GM21619 (cell line): ENCODE measurements around the gene JAM3.
"Not testable (repeated sequence)": the region's sequence is repeated elsewhere in the genome, so short reads cannot be mapped to it uniquely, and the experiment has no call there.

Experiments used
- ATAC-seq: cut with Tn5 transposase; IDR thresholded peaks from one replicate; pipeline ENCODE4 v1.9.1; 2021; ENCODE audit not compliant: unreplicated experiment

Gene JAM3

GRCh38 chr11:134062265-134063123, 6.4 kb upstream of the JAM3 start:
- ATAC-seq, result no peak

GRCh38 chr11:134063124-134063495, 5.8 kb upstream of the JAM3 start:
- no peak for ATAC-seq

DNA sequence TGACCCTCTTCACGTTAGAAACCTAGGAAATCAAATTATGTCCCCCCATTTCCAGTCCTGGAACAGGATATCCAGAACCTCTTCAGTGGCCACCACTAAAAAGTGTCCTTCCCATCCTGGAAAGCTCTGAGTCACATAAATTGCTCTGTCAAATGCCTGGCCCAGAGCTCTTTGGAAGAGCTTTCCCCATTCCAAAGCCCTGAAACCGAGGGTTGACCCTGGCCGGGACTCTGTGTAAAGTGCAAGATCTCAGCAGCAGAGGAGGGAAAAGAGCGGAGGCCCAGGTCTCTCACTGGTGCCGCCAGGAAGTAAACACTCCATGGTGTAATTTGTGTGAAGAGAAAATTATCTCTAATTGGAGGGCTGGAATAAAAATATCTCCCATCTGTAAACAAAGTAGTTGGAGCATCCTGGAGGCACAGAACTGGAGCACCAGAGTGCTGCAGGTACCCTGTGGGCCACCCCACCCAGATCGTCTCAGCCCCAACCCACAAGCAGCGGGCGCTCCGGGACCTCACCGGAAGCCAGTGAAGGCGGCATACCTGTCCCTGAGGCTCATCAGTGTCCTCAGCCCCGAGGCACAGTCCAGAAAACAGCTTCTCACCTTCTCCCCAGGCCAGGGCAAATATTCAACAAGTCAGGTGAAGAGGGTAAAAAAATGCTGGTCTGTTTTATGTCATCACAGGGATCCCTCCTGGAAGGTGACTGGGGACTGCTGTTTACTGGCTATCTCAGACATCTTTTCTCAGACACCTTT, 4.7 kb upstream of the JAM3 start:
- ATAC-seq, result no peak

DNA sequence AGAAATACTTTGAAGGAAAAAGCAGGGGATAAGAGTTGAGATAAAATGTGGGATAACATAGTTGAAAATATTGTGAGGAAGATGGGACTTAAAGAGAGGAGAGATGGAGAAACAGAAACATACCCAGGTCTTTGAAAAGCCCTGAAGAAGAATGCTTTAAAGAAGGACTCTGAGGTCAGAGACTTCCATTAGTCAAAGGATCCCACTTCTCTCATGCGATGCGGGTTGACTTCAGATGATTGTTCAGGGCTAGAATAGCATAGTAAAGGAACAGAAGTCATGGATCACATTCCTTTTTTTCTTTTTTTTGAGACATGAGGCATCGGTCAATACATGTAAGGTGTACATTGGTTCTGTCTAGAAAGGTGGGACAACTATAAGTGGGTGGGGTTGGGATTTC, 3.5 kb upstream of the JAM3 start:
- no peak for ATAC-seq

DNA sequence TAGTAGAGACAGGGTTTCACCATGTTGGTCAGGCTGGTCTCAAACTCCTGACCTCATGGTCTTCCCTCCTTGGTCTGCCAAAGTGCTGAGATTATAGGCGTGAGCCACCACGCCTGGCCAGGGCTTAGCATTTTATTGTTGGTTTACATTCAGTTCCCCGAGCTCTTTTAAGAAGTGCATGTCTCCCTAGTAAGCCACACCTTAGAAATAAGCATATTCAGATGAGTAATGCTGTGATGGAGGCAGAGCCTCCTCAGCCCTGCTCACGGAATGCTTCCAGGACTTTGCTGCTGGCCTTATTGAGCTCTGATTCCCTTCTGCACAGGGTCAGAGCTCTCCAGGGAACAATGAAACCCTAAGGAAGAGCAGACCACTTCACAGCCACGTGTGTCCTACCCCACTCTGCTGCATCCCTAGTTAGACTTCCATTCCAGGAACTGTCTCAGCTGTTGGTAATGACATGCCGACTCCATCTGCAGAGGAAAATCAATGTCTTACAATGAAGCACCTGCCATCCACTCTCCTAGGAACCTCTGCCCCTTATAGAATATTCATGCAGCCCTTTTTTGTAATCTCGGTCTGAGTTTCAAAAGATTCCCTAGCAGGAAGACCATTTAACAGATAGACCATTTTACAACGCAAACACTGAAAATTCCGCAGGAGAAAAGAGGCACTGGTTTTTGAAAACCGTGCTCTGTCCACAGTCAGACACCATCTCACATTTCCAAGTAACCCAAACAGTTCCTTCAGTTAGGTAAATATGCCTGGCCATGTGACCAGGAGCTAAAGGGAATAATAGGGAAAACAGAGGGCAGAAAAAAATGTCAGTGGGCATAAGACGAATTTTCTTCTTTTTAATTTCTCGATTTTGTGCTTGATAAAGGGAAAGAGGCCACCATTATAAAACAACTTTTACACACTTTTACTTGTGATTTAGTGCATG, 1.7 kb upstream of the JAM3 start:
- ATAC-seq, result no peak

DNA sequence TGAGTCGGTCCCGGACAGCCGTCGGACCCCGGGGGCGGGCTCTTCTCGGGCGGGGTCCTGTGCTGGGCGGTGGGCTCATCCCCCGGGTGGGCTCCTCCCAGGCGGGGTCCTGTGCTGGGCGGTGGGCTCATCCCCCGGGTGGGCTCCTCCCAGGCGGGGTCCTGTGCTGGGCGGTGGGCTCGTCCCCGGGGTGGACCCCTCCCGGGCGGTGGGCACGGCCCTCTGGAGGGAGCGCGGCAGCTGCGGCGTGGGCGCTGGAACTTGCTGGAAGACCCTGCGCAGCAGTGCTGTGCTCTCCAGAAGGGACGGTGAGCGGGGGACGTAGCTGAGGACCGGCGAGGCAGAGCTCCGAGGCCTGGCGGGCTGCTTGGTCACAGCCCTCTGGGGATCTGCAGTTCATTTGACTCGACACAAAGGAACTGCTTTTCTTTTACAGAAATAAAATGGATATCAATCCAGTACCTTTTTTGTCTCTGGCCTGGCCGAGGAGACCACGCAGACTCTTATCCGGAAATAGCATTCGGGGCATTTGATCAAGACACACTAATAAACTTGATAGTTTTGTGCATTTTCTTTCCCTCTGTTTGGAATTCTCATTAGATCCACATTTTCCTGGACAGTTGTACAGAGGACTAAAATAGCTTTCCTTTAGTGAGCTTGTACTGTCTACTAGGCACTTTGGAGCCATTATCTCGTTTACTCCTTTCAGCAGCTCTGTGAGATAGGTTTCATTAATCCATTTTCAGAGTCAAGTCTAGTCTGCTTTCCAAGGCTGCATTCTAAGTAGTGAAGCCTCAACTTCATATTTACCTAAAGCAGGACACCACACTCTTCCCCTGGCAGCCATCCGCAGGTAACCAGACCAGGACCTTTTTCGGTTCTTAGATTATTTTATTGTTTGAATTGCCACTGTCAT, 812 bp downstream of the JAM3 start:
- no peak for ATAC-seq

- no peak for ATAC-seq
These were observed 1.5 kb downstream of the JAM3 start for GRCh38 chr11:134070342-134070845.

GRCh38 chr11:134071306-134071705, 2.4 kb downstream of the JAM3 start:
- ATAC-seq, result no peak

GRCh38 chr11:134071766-134072402, 3.0 kb downstream of the JAM3 start:
- no peak for ATAC-seq

DNA sequence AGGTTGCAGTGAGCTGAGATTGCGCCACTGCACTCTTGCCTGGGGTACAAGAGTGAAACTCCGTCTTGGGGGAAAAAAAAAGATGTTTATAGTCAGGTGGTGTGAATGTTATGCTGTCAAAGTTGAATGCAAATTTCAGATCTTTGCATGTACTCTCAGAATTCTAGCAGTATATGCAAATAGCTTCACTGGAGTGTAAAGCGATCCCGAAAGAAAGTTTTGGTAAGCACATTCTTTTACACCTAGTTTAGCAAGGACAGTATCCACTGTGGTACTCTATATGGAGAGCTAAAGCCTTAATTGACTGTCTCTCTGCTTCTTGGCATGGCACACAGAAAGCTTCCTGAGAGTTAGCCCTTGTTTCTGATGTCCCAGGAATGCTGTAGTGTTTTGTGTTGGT, 4.0 kb downstream of the JAM3 start:
- ATAC-seq, result peak; percentile 74

DNA sequence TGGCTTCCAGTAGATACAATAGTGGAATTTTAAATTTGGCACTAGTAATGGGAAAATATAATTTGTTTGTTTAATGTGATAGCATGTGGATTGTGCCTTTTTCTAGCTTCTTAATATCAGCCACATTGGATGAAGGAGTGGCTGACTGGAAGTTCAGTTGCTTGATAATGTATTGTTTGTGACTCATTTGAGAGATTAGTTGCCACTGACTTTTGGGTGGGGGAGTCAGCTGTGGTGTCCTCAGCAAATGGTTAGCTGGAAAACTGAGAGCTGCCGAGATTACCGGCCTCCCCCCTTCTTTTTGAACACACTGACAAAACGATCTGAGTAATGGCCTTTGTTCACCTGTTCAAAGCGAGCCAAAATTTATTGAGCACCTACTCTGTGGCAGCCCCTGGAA, 5.5 kb downstream of the JAM3 start:
- no peak for ATAC-seq

GRCh38 chr11:134074766-134075165, 5.9 kb downstream of the JAM3 start:
- no peak for ATAC-seq

DNA sequence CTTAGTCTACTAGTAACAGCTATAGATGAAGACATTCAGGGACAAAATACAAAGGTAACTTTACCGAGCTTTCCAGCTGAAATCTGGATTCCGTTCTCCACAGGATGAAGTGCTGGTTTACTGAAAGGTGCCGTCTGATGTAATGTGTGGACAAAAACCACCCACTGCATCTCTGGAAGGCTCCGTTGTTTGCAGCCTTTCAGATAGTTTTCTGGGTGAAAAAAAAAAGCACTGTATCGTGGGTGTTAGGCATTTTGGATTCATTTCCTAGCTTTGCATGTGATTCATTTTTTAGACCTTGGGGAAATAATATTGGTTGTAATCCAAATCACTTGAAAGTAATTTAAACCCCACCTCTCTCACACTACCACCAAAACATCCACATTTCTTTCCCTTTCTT, 10.4 kb downstream of the JAM3 start:
- no peak for ATAC-seq

DNA sequence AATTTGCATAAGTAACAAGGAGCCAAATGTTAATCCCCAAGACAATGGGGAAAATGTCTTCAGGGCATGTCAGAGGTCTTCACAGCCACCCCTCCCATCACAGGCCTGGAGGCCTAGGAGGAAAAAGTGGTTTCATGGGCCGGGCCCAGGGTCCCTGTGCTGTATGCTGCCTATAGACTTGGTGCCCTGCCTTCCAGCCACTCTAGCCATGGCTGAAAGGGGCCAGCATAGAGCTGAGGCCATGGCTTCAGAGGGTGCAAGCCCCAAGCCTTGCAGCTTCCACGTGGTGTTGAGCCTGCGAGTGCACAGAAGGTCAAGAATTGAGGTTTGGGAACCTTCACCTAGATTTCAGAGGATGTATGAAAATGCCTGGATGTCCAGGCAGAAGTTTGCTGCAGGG, 12.4 kb downstream of the JAM3 start:
- ATAC-seq, result not testable (repeated sequence)

GRCh38 chr11:134082990-134083389, 14.1 kb downstream of the JAM3 start:
- no peak for ATAC-seq

GRCh38 chr11:134086376-134086775, 17.5 kb downstream of the JAM3 start:
- ATAC-seq, result no peak

DNA sequence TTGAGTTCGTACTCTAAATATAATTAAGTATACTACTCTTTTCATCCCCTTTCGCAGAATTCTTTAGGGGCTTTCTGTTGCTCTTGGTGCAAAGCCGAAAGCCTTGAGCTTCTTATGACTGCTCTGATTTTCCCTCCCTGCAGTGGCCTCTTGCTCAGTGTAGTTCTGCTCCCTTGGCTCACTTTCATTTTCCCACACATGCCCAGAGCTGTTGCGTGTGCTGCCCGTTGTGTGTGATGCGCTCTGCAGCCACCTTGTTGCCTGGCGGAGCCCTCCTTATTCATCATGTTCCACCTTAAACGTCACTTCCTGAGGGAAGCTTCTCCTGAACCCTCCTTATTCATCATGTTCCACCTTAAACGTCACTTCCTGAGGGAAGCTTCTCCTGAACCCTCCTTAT, 23.1 kb downstream of the JAM3 start:
- not testable (repeated sequence) for ATAC-seq

DNA sequence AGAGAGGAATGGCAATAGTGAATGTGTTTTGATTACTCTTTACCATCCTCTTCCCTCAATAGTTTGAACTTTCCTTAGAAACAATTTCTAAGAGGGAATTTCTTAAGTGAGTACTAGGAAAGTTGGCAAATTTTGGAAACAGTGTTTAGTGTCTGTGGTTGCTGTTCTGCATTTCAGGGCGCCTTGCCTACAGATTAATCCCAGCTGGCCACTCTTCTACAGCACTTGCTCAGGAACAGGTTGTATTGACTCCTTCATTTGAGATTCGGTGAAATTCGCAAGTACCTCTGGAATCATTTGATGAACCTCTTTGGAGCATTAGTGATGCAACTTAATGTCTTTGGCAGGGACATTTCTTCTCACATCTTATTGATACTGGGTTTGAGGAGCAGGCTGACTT, 28.3 kb downstream of the JAM3 start:
- ATAC-seq, result no peak

DNA sequence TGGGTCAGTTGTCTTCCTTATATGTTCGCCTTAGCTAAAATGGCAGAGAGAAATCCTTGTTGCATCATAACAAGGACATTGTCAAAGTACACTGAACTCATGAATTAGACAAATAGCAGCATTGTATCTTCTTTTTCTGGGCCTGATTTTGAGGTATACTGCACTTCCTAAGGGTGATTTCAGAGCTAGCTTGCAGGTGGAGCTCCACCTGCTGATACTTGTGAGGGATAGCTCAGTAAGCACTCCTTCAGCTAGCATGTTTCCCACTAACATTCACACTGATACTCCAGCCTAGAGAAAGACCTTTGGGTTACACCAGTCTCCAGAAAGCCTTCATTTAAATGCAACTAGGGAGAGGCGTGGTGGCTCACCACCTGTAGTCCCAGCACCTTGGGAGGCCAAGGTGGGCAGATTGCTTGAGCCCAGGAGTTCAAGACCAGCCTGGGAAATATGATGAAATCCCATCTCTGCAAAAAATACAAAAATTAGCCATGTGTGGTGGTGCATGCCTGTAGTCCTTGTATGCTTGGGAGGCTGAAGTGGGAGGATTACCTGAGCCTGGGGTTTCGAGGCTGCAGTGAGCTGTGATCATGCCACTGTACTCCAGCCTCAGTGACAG, 29.8 kb downstream of the JAM3 start:
- no peak for ATAC-seq
